ENCODE measurements around the gene HOTAIR.

DNA sequence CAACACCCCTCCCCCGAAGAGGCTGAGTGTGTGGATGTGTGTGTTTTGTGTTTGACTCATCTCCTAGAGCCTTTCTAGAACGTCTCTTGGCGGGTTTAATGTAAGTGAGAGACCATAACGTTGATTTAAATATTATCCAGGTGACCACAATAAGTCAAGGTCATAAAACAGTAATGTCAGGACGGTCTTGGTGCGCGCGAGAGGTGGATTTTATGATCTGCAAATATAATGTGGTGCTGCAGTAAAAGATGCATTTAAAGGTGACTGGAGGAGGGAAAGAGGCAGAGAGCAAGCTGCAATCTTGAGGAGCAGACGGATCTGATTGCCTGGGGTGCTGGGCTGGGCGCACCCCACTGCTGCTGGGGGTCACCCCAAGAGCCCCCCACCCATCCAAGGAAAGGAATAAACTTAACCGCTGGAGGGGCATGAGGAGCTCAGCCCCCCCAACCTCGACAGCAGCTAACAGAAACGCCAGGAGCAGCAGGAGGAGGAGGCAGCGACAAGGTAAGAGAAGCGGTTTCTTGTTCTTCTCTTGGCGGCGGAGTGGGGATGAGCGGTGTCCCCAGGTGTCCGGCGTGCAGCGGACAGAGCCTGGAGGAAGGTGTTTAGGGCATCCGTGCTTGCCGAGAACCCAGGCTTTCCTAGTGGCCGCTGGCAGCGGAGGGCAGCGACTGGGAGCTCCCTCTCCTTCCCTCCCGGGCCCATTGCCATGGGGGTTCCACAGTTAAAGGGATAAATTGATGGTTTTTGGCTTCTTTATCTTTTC lies 15.7 kb upstream of the HOTAIR start:
- no peak for TF ChIP-seq POLR2A (IDR thresholded peaks at IDR 0.05; ENCODE audit: low read depth, low read length)
- TF ChIP-seq, protein P1, sequence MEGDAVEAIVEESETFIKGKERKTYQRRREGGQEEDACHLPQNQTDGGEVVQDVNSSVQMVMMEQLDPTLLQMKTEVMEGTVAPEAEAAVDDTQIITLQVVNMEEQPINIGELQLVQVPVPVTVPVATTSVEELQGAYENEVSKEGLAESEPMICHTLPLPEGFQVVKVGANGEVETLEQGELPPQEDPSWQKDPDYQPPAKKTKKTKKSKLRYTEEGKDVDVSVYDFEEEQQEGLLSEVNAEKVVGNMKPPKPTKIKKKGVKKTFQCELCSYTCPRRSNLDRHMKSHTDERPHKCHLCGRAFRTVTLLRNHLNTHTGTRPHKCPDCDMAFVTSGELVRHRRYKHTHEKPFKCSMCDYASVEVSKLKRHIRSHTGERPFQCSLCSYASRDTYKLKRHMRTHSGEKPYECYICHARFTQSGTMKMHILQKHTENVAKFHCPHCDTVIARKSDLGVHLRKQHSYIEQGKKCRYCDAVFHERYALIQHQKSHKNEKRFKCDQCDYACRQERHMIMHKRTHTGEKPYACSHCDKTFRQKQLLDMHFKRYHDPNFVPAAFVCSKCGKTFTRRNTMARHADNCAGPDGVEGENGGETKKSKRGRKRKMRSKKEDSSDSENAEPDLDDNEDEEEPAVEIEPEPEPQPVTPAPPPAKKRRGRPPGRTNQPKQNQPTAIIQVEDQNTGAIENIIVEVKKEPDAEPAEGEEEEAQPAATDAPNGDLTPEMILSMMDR (IDR thresholded peaks at IDR 0.05; ENCODE audit: extremely low read depth in 1 of 2, insufficient read depth in 1 of 2, low read depth in 1 of 2, low read length in 2 of 2): no peak
- TF ChIP-seq FOS (IDR thresholded peaks at IDR 0.05; ENCODE audit: borderline replicate concordance, insufficient read depth, low read length): no peak
- no peak for TF ChIP-seq POLR2AphosphoS5 (IDR thresholded peaks at IDR 0.05; ENCODE audit: insufficient read depth, low read depth, low read length)
